Measurements from ENCODE around the gene AAGAB. TPM values are rescaled to one million over a fixed set of nuclear protein-coding genes. Genes with fewer than 3 reads are reported as not detected.

AAGAB gene, protein sequence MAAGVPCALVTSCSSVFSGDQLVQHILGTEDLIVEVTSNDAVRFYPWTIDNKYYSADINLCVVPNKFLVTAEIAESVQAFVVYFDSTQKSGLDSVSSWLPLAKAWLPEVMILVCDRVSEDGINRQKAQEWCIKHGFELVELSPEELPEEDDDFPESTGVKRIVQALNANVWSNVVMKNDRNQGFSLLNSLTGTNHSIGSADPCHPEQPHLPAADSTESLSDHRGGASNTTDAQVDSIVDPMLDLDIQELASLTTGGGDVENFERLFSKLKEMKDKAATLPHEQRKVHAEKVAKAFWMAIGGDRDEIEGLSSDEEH
- 26.6 TPM for total RNA-seq
- long read RNA-seq, transcript AAGAB-201 (10 exons, 2,841 nt): major isoform, 32 of 44 reads
- long read RNA-seq, transcript AAGAB-207 (10 exons, 2,251 nt): minor isoform, 6 of 44 reads
- long read RNA-seq, partial matches to known transcripts: 1 of 44 reads
- long read RNA-seq, other reads (novel, unspliced or antisense): 5 of 44 reads

DNA sequence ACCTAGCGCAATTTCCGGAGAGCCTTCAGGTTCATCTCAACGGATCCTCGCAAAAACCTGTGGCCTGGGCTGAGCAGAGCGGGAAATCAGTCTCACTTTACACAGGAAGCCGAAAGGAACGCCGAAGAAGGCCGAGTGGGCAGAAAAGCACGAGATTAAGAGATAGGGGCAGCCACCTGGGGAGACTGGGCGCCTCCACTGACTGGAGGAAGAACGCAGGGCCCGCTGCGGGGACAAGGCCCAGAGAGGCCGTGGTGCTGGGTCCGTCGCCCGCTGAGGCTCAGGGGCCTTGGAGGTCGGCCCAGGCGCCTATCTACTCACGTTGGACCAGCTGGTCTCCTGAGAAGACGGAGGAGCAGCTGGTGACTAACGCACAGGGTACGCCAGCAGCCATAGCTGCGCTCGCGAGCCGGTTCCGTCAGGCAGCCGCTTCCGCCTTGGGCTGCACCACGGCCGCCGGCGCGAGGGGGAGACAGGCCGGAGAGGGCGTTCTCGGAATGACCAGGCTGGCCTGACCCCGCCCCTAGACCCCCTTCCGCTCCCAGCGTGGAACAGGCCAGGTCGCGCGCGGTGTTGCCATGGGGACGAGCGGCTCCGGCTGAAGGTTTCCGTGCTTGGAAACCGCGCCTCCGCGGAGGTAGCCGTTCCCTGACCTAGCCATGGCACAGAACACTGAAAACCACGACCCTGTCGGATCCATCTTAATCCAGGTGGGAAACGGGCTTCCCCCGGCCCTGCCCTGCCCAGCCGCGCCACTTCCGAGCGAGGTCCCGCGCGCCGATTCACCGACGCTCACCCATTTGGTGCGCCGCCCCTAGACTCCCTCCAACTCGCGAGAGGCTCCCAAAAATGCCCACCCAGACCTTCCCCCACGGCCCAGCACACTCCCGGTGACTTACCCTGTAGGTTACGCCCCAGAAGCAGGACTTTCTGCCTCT lies at the start of gene AAGAB, which contains the start of gene IQCH:
AAGAB (minus strand) TSS at position 424 of the 938 bp plus-strand sequence; CDS start at position 394, 30 bp downstream.
IQCH (plus strand) TSS at position 549 of the 938 bp plus-strand sequence; CDS start at position 660, 111 bp downstream.
- H3K4me3 ChIP-seq: peak within 1 kb of the TSS; percentile 88
- ATAC-seq (peak; percentile 100), DNase-seq (peak; percentile 99)
- no peaks in the 10 kb centered on the region for H3K9me3 ChIP-seq
- peak within 1 kb of the TSS; percentile 92 for H3K27ac ChIP-seq
- H3K4me1 ChIP-seq: peaks cover 15% of the 10 kb centered on the region
- no peaks in the 10 kb centered on the region for H3K36me3 ChIP-seq
- intact Hi-C loops (cut with DNase I): no loop called here
- TF ChIP-seq, protein P1, sequence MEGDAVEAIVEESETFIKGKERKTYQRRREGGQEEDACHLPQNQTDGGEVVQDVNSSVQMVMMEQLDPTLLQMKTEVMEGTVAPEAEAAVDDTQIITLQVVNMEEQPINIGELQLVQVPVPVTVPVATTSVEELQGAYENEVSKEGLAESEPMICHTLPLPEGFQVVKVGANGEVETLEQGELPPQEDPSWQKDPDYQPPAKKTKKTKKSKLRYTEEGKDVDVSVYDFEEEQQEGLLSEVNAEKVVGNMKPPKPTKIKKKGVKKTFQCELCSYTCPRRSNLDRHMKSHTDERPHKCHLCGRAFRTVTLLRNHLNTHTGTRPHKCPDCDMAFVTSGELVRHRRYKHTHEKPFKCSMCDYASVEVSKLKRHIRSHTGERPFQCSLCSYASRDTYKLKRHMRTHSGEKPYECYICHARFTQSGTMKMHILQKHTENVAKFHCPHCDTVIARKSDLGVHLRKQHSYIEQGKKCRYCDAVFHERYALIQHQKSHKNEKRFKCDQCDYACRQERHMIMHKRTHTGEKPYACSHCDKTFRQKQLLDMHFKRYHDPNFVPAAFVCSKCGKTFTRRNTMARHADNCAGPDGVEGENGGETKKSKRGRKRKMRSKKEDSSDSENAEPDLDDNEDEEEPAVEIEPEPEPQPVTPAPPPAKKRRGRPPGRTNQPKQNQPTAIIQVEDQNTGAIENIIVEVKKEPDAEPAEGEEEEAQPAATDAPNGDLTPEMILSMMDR (IDR thresholded peaks at IDR 0.05): no peak
- H3K27me3 ChIP-seq: no peaks in the 10 kb centered on the region

DNA sequence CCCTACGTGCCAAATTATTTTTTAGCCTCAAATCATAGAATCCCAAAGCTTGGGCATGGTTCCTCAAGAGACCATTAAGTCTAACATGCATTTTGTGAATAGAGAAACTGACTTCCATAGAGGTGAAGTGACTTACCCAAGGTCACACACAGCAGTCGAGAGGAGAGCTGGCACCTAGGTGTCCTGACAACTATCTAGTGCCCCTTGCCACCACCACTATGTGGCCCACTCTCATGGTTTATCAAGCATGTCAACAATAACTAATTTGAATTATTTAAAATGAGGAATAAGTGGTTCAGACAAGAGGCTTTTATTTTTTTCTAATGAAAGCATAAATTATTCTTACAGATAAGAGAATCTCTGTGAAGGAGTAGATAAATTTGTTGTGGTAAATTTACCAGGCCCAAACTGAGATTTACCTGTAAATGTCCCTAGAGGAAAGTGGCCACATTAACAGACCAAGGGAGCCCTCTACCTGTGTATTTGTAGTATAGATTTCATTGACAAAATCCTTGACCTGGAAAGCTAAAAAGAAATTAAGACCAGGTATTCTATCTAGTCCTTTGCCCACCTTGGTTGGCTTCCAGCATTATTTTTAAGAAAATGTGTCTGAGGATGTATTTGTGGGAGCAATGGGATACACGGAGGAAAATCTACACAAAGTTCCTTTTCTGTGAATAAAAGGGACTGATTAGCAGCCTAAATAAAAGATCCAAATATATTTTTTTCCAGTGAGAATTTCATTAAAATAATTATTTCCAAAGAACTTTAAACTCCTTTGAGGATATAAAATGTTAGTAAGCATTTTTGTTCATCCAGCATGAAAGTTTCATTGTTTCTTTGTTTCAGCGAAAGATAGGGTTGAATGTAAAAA lies 49.3 kb upstream of the AAGAB start:
- Histone ChIP-seq H3K4me3 (no peak overlapping the region), H3K27me3 (no peaks in the 10 kb centered on the region), H3K36me3 (no peaks in the 10 kb centered on the region), H3K4me1 (no peaks in the 10 kb centered on the region), H3K9me3 (no peaks in the 10 kb centered on the region), H3K27ac (no peak overlapping the region)
- TF ChIP-seq, protein P1 (IDR thresholded peaks at IDR 0.05): peak; percentile 57
- ATAC-seq (peak; percentile 53), DNase-seq (no peak)
- intact Hi-C loops (cut with DNase I): loop anchor here (10.0 kb wide), 1 partner anchor 359 kb away; no protein-coding TSS in a partner anchor

DNA sequence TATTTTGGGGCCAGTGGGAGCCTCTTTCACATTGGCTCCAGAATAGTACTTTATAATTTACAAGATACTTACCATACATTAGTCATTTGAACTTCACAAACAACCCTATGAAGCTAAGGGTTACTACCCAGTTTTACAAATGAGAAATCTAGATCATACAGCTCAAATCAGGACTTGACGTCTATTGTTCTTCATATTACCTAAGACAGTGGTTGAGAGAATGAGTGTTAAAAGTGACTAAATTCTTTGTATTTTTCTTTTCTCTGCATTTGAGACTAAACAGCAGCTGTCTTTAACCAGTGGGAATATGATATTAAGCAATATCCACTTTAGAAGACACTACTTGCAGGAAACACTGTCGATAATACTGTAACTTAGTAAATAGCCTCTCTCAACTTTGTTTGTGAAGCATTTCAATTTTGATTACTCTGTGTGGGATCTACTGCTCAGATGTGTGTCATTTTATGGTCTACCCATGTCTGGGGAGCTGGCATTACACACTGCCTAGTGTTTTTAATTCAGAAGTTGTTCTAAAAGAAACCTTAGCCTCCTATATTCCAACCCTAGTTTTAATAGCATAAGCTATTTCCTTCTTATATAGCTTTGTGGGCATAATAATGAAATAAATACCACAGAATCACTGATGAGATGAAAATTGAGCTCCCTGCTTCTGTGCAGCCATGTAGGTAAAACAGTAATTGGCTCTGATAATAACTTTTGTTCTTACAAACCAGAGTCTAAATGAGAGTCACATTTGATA lies 46.0 kb upstream of the AAGAB start:
- no peak for DNase-seq
- no peaks in the 10 kb centered on the region for H3K4me1 ChIP-seq
- ATAC-seq: no peak
- no peak overlapping the region for H3K27ac ChIP-seq
- no peak overlapping the region for H3K4me3 ChIP-seq
- H3K36me3 ChIP-seq: no peaks in the 10 kb centered on the region
- H3K27me3 ChIP-seq: no peaks in the 10 kb centered on the region
- TF ChIP-seq, protein P1 (IDR thresholded peaks at IDR 0.05): no peak
- H3K9me3 ChIP-seq: no peaks in the 10 kb centered on the region
- intact Hi-C loops (cut with DNase I): loop anchor here (10.0 kb wide), 1 partner anchor 356 kb away; no protein-coding TSS in a partner anchor

DNA sequence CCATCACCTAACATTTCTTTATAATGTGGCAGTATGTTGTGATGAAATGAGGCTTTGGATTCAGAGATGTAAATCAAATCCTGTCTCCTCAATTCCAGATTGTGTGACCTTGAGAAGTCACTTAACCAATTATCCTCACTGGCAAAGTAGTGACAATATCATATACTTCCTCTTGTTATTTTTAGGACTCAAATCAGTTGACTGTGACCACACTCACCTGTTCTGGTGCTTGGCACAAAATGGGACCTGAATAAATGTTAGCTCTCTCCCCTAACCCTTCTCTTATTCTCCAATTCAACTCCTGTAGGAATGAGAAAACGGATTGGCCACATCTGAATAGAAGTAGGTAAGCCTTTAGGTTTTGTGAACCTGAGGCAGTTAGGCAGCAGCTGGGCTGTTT lies 42.2 kb upstream of the AAGAB start:
- no peaks in the 10 kb centered on the region for H3K4me1 ChIP-seq
- no peak overlapping the region for H3K4me3 ChIP-seq
- H3K27me3 ChIP-seq: no peaks in the 10 kb centered on the region
- TF ChIP-seq, protein P1 (IDR thresholded peaks at IDR 0.05): no peak
- ATAC-seq (no peak), DNase-seq (no peak)
- intact Hi-C loops (cut with DNase I): no loop called here
- H3K36me3 ChIP-seq: no peaks in the 10 kb centered on the region
- H3K9me3 ChIP-seq: no peaks in the 10 kb centered on the region
- H3K27ac ChIP-seq: no peak overlapping the region

Data from upper lobe of right lung (tissue), 1 donor.